H1 (cell line): Measurements from ENCODE around the gene TMEM63A. TPM values are rescaled to one million over a fixed set of nuclear protein-coding genes. Genes with fewer than 3 reads are reported as not detected.

Source experiments
- CTCF ChIA-PET: fragments of 300-600 bp; sonication (Branson Sonifier 250); formaldehyde crosslinking; loops from one replicate; lab custom pipeline; 2021; ENCODE audit not compliant: partially characterized antibody; lab: Charles Lee
- POLR2A ChIA-PET: fragments of 300-600 bp; sonication (Branson Sonifier 250); formaldehyde crosslinking; loops from one replicate; lab custom pipeline; 2021; ENCODE audit warnings: inconsistent platforms; ENCODE audit not compliant: partially characterized antibody; lab: Charles Lee
- DNase-seq, 2 experiments: peaks; one replicate each; pipeline versions ENCODE4 v3.0.0 to v3.0.0-alpha.2; 2010 to 2022; ENCODE audit warnings: low spot score in 2 of 2, low read depth in 1 of 2, mixed read lengths in 1 of 2
- FAIRE-seq: peaks from 2 replicates; lab custom pipeline; 2011; peaks lifted over from hg19 to GRCh38; lab: Jason Lieb, UNC
- H2AFZ ChIP-seq: 2 replicates; pipeline ENCODE4 v1.8.1; 2012; ENCODE audit warnings: low read length, inconsistent platforms
- H2AK5ac ChIP-seq: 2 replicates; pipeline ENCODE4 v1.6.1; 2013; ENCODE audit warnings: low read depth, low read length
- H2BK120ac ChIP-seq: replicated peaks from 2 replicates; pipeline ENCODE3; 2013; ENCODE audit warnings: low read depth, low read length, inconsistent platforms
- H2BK12ac ChIP-seq: 2 replicates; pipeline ENCODE4 v1.6.1; 2013; ENCODE audit warnings: low read depth, low read length
- H2BK15ac ChIP-seq: 2 replicates; pipeline ENCODE4 v1.6.1; 2013; ENCODE audit warnings: low read length
- H2BK20ac ChIP-seq: 2 replicates; pipeline ENCODE4 v1.6.1; 2013; ENCODE audit warnings: low read length
- H2BK5ac ChIP-seq: 2 replicates; pipeline ENCODE4 v1.6.1; 2013; ENCODE audit warnings: low read depth, low read length
- H3K14ac ChIP-seq: 2 replicates; pipeline ENCODE4 v1.6.1; 2013; ENCODE audit warnings: inconsistent platforms; ENCODE audit not compliant: insufficient read length
- H3K18ac ChIP-seq: 2 replicates; pipeline ENCODE4 v1.6.1; 2013; ENCODE audit warnings: low read length; ENCODE audit errors: extremely low read depth
- H3K23ac ChIP-seq: 2 replicates; pipeline ENCODE4 v1.6.1; 2013; ENCODE audit warnings: inconsistent platforms; ENCODE audit not compliant: insufficient read length
- H3K23me2 ChIP-seq: 2 replicates; pipeline ENCODE4 v1.6.1; 2013; ENCODE audit warnings: low read depth, low read length
- H3K27ac ChIP-seq: 2 replicates; pipeline ENCODE4 v1.6.1; 2011; ENCODE audit warnings: low read depth, low read length, inconsistent platforms
- H3K27me3 ChIP-seq, 4 experiments: replicated peaks in 1 of 4; 1 replicate in 1 of 4; 2 replicates in 3 of 4; pipeline versions ENCODE4 v1.6.1 to v1.8.1; 2011 to 2013; ENCODE audit warnings: low read length in 3 of 4, mild to moderate bottlenecking in 3 of 4, inconsistent platforms in 2 of 4, mixed read lengths in 2 of 4, moderate library complexity in 1 of 4; ENCODE audit not compliant: control insufficient read depth in 3 of 4, insufficient read depth in 3 of 4; ENCODE audit errors: extremely low read depth in 1 of 4
- H3K36me3 ChIP-seq, 4 experiments: 2 replicates each; pipeline versions ENCODE4 v1.6.1 to v1.8.1; 2011 to 2013; ENCODE audit warnings: mild to moderate bottlenecking in 4 of 4, low read length in 3 of 4, moderate library complexity in 2 of 4, control low read depth in 1 of 4, inconsistent platforms in 1 of 4; ENCODE audit not compliant: insufficient read depth in 4 of 4, control insufficient read depth in 2 of 4
- H3K4ac ChIP-seq: replicated peaks from 2 replicates; pipeline ENCODE3; 2013; ENCODE audit warnings: low read length, low read depth, mixed read lengths, inconsistent platforms; ENCODE audit not compliant: insufficient read length
- H3K4me1 ChIP-seq, 4 experiments: replicated peaks in 1 of 4; 1 replicate in 1 of 4; 2 replicates in 3 of 4; pipeline versions ENCODE4 v1.6.1 to v1.8.1; 2011 to 2013; ENCODE audit warnings: low read length in 3 of 4, inconsistent platforms in 2 of 4, mixed read lengths in 1 of 4; ENCODE audit not compliant: insufficient read depth in 4 of 4, control insufficient read depth in 3 of 4
- H3K4me2 ChIP-seq, 2 experiments: 2 replicates each; pipeline versions ENCODE4 v1.6.1 to v1.8.1; 2011 to 2013; ENCODE audit warnings: low read depth in 2 of 2, low read length in 2 of 2, control low read depth in 1 of 2, inconsistent platforms in 1 of 2, mild to moderate bottlenecking in 1 of 2; ENCODE audit not compliant: insufficient read depth in 1 of 2
- H3K4me3 ChIP-seq, 4 experiments: fragments of 200-600, 300-600 bp in 1 of 4; sonication (generic), shearing (Covaris generic), sonication (Bioruptor Twin) in 1 of 4; 2 replicates each; pipeline versions ENCODE4 v1.5.1 to v1.8.1; 2011 to 2016; ENCODE audit warnings: low read length in 4 of 4, low read depth in 3 of 4, control low read depth in 2 of 4, inconsistent platforms in 2 of 4, mild to moderate bottlenecking in 2 of 4, mixed read lengths in 1 of 4, moderate library complexity in 1 of 4; ENCODE audit not compliant: insufficient read depth in 2 of 4; ENCODE audit errors: extremely low read depth in 1 of 4
- H3K56ac ChIP-seq: replicated peaks from 2 replicates; pipeline ENCODE3; 2013; ENCODE audit warnings: low read depth, mild to moderate bottlenecking, mixed read lengths, low read length, inconsistent platforms; ENCODE audit not compliant: insufficient read length
- H3K79me1 ChIP-seq: 2 replicates; pipeline ENCODE4 v1.6.1; 2013; ENCODE audit warnings: low read depth, low read length, control low read depth
- H3K79me2 ChIP-seq, 2 experiments: 2 replicates each; pipeline versions ENCODE4 v1.6.1 to v1.8.1; 2012 to 2013; ENCODE audit warnings: low read length in 2 of 2, mild to moderate bottlenecking in 2 of 2, inconsistent platforms in 1 of 2; ENCODE audit not compliant: insufficient read depth in 2 of 2, control insufficient read depth in 1 of 2
- H3K9ac ChIP-seq, 4 experiments: replicated peaks in 1 of 4; 1 replicate in 1 of 4; 2 replicates in 3 of 4; pipeline versions ENCODE4 v1.6.1 to v1.8.1; 2011 to 2013; ENCODE audit warnings: low read depth in 3 of 4, low read length in 3 of 4, control low read depth in 2 of 4, mild to moderate bottlenecking in 2 of 4, moderate library complexity in 2 of 4, inconsistent platforms in 1 of 4; ENCODE audit errors: extremely low read depth in 1 of 4
- H3K9me3 ChIP-seq, 2 experiments: 2 replicates each; pipeline versions ENCODE4 v1.6.1 to v1.8.1; 2012 to 2013; ENCODE audit warnings: mild to moderate bottlenecking in 2 of 2, moderate library complexity in 2 of 2, control low read depth in 1 of 2, inconsistent platforms in 1 of 2, low read depth in 1 of 2, low read length in 1 of 2, mixed read lengths in 1 of 2; ENCODE audit not compliant: insufficient read depth in 2 of 2
- H4K20me1 ChIP-seq, 2 experiments: replicated peaks in 1 of 2; 2 replicates each; pipeline versions ENCODE3 to v1.8.1; 2011 to 2013; ENCODE audit warnings: inconsistent platforms in 2 of 2, low read length in 2 of 2, mild to moderate bottlenecking in 1 of 2; ENCODE audit not compliant: insufficient read depth in 2 of 2, control insufficient read depth in 1 of 2
- H4K5ac ChIP-seq: 2 replicates; pipeline ENCODE4 v1.6.1; 2013; ENCODE audit warnings: low read length, low read depth, mixed read lengths, inconsistent platforms; ENCODE audit not compliant: insufficient read length
- H4K8ac ChIP-seq: 2 replicates; pipeline ENCODE4 v1.8.0; 2013; ENCODE audit warnings: mild to moderate bottlenecking, moderate library complexity, low read length, inconsistent platforms; ENCODE audit not compliant: insufficient read depth; ENCODE audit errors: extremely low read depth
- H4K91ac ChIP-seq: replicated peaks from 2 replicates; pipeline ENCODE3; 2013; ENCODE audit warnings: low read length, mixed read lengths, inconsistent platforms; ENCODE audit not compliant: insufficient read length
- BRCA1 ChIP-seq: IDR thresholded peaks from 2 replicates; pipeline ENCODE4 v1.6.1; 2012; ENCODE audit warnings: low read depth, low read length, improper control_type of control experiment
- CBX5 ChIP-seq: fragments of 300-800, 300-1000 bp; sonication (generic); IDR thresholded peaks from 2 replicates; pipeline ENCODE4 v1.7.1; 2016; ENCODE audit warnings: antibody characterized with exemption, low read length, low read depth
- CHD2 ChIP-seq: IDR thresholded peaks from 2 replicates; pipeline ENCODE4 v1.6.1; 2012; ENCODE audit warnings: low read length, improper control_type of control experiment
- EZH2 ChIP-seq: fragments of 200-600 bp; sonication (generic); IDR thresholded peaks from 2 replicates; pipeline ENCODE4 v1.7.1; 2012; ENCODE audit warnings: low read depth, mild to moderate bottlenecking, moderate library complexity, low read length, inconsistent platforms; ENCODE audit not compliant: severe bottlenecking
- GABPA ChIP-seq: IDR thresholded peaks from 2 replicates; pipeline ENCODE4 v1.6.1; 2011; ENCODE audit warnings: mild to moderate bottlenecking, low read length, moderate library complexity, borderline replicate concordance; ENCODE audit not compliant: insufficient read depth
- KDM4A ChIP-seq: IDR thresholded peaks from one replicate; pipeline ENCODE4 v1.7.1; 2012; ENCODE audit warnings: low read depth, mild to moderate bottlenecking, moderate library complexity, low read length, inconsistent platforms; ENCODE audit not compliant: severe bottlenecking
- PHF8 ChIP-seq: fragments of 200-600 bp; sonication (generic); conservative IDR thresholded peaks from 2 replicates; pipeline ENCODE4 v1.7.1; 2012; ENCODE audit warnings: low read depth, mild to moderate bottlenecking, inconsistent platforms, low read length, moderate library complexity
- SIN3A ChIP-seq, 2 experiments: IDR thresholded peaks in 1 of 2; conservative IDR thresholded peaks in 1 of 2; 2 replicates each; pipeline ENCODE4 v1.6.1; 2011 to 2012; ENCODE audit warnings: low read length in 2 of 2, improper control_type of control experiment in 1 of 2, low read depth in 1 of 2, mild to moderate bottlenecking in 1 of 2
- SIRT6 ChIP-seq: IDR thresholded peaks from one replicate; pipeline ENCODE4 v1.7.1; 2012; ENCODE audit warnings: low read length, inconsistent platforms
- WGBS, 2 experiments: shearing (Covaris generic) in 1 of 2; methylation state at CpG; one replicate each; pipeline versions ENCODE4 v1.1.6 to v1.1.7; 2013 to 2015; ENCODE audit warnings: low lambda C conversion rate in 2 of 2, mixed read lengths in 2 of 2, inconsistent platforms in 1 of 2, low coverage in 1 of 2, missing lambda C conversion rate in 1 of 2; ENCODE audit not compliant: insufficient replicate concordance in 2 of 2, insufficient coverage in 1 of 2, insufficient read length in 1 of 2; ENCODE audit errors: extremely low coverage in 1 of 2, missing lambda C conversion rate in 1 of 2; 5-methylcytosine and 5-hydroxymethylcytosine counted together
- polyA plus RNA-seq, 7 experiments: library from polyadenylated mRNA; depleted of rRNA in 3 of 7; stranded (reverse) in 5 of 7; unstranded in 2 of 7; fragments of >200 nt in 5 of 7; fragments of 200-250 nt in 2 of 7; gene quantifications; 1 replicate in 5 of 7; 2 replicates in 1 of 7; 4 replicates in 1 of 7; pipeline versions ENCODE4 v1.2.1 to v1.2.3, GENCODE V29; 2011 to 2013; ENCODE audit warnings: missing spikeins in 2 of 7, mixed read lengths in 2 of 7
- total RNA-seq: library from RNA; stranded (reverse); fragmentation: NEBNext Ultra II Directional; extraction: Animal tissue kit (Norgen Biotek cat#: 25700); gene quantifications from 2 replicates; pipeline ENCODE4 v1.2.1, GENCODE V29; 2021
- TF ChIP-seq, protein P1 (sequence below): IDR thresholded peaks from 2 replicates; pipeline ENCODE4 v1.6.1; 2012; ENCODE audit warnings: low read length, inconsistent platforms

The TMEM63A gene
- total and polyA plus RNA-seq, 2 of the 8 experiments (the other 6 are each of a cell fraction or from before 2014, with no cell fraction given): 26.1 to 55.4 TPM

DNA sequence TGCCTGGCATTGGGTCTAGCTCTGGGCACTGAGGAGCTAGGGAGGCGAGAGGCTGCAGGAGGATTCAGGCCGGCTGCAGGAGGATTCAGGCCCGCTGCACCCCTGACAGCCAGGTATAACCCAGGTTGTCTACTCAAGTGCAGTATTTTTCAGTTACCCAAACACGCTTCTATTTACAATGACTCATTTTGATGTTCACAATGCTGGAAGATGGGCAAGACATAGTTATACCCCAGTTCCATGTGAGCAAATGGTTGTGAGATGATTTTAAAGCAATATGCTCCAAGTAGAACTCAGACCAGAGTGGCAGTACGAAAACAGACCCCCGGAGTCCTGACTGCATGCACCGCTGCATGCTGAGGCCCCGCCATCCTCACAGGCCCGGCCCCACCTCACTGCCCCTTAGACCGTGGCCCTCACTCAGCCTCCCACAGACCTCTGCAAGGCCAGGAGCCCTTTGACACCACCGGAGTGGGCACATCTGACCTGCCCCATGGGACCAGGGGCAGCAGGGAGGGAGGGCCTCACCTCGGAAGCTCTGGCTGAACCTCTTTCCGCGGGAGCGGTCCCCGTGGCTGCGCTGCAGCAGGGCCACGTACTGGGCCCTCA, 6.2 kb upstream of the TMEM63A start:
- H2BK15ac ChIP-seq: 0 out of 2 replicates have a peak overlapping the region, but pooled peaks have one; percentile 61
- DNase-seq (no peak), FAIRE-seq (no peak)
- H3K9me3 ChIP-seq: no peaks in the 10 kb centered on the region
- no peaks in the 10 kb centered on the region for H3K79me2 ChIP-seq
- ChIA-PET POLR2A (interaction anchor here (1.0 to 5.7 kb wide), 8 partner anchors 7 to 111 kb away, joined by 3 to 27 read pairs (median 6); partner anchors contain the start of genes SDE2 and TMEM63A), CTCF (interaction anchor here (0.7 to 21.3 kb wide), 14 partner anchors 11 to 413 kb away, joined by 3 to 406 read pairs (median 6); no protein-coding TSS in a partner anchor)
- H2AFZ ChIP-seq: no peak overlapping the region
- H3K56ac ChIP-seq: no peak overlapping the region
- H2BK20ac ChIP-seq: peak overlapping the region; percentile 86; the same call in 1 of the 2 replicates
- peak overlapping the region; percentile 96; the same call in 1 of the 2 replicates for H2BK12ac ChIP-seq
- H3K23me2 ChIP-seq: no peaks in the 10 kb centered on the region; the same call in 1 of the 2 replicates
- no peak overlapping the region for H3K4me3 ChIP-seq
- no peak overlapping the region for H3K27ac ChIP-seq
- no peak overlapping the region for H3K4ac ChIP-seq
- peaks cover 10 to 34% (median 22%) of the 10 kb centered on the region in 4 experiments for H3K4me1 ChIP-seq
- H2AK5ac ChIP-seq: peak overlapping the region; percentile 17; the same call in 1 of the 2 replicates
- peaks cover 0 to 20% (median 8%) of the 10 kb centered on the region in 4 experiments; a peak in 5 of 7 replicates for H3K27me3 ChIP-seq
- no peaks in the 10 kb centered on the region for H3K79me1 ChIP-seq
- no peaks in the 10 kb centered on the region for H3K36me3 ChIP-seq
- no peak overlapping the region for H3K23ac ChIP-seq
- H3K4me2 ChIP-seq: peak overlapping the region; percentile 17 to 50; a peak in 1 of 4 replicates
- peak overlapping the region; percentile 75; the same call in 1 of the 2 replicates for H2BK5ac ChIP-seq
- no peak overlapping the region for H2BK120ac ChIP-seq
- H4K20me1 ChIP-seq: no peaks in the 10 kb centered on the region
- H3K14ac ChIP-seq: no peak overlapping the region
- H4K5ac ChIP-seq: no peak overlapping the region
- peak overlapping the region; percentile 1 for H4K91ac ChIP-seq
- H3K9ac ChIP-seq: no peak overlapping the region; a peak in 1 of 7 replicates
- 86% methylated on average over 18 of the region's 18 CpGs; no CpG with 5 or more reads in 1 of the 2 experiments for WGBS, 2 experiments
- H4K8ac ChIP-seq: peak overlapping the region; percentile 63; the same call in 1 of the 2 replicates
- H3K18ac ChIP-seq: peak overlapping the region; percentile 87; the same call in 1 of the 2 replicates
- TF ChIP-seq KDM4A: no peak
- TF ChIP-seq BRCA1: no peak
- no peak for TF ChIP-seq EZH2
- no peak for TF ChIP-seq SIRT6
- no peak for TF ChIP-seq CBX5
- no peak for TF ChIP-seq SIN3A (conservative IDR thresholded peaks at IDR 0.05 in 1 of 2, IDR thresholded peaks at IDR 0.05 in 1 of 2; ENCODE audit: low read depth in 1 of 2, low read length in 2 of 2)
- TF ChIP-seq, protein P1, sequence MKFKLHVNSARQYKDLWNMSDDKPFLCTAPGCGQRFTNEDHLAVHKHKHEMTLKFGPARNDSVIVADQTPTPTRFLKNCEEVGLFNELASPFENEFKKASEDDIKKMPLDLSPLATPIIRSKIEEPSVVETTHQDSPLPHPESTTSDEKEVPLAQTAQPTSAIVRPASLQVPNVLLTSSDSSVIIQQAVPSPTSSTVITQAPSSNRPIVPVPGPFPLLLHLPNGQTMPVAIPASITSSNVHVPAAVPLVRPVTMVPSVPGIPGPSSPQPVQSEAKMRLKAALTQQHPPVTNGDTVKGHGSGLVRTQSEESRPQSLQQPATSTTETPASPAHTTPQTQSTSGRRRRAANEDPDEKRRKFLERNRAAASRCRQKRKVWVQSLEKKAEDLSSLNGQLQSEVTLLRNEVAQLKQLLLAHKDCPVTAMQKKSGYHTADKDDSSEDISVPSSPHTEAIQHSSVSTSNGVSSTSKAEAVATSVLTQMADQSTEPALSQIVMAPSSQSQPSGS: no peak
- TF ChIP-seq CHD2: no peak
- no peak for TF ChIP-seq PHF8
- no peak for TF ChIP-seq GABPA
